ENCODE data around the gene MAP3K20. TPM values are rescaled to one million over a fixed set of nuclear protein-coding genes. Genes with fewer than 3 reads are reported as not detected.
"Not testable (repeated sequence)": the region's sequence is repeated elsewhere in the genome, so short reads cannot be mapped to it uniquely, and the experiment has no call there.

MAP3K20 gene
- polyA plus RNA-seq, 3 donors: 6.5 to 39.3 (median 26.4) TPM

GRCh38 chr2:173272849-173273248 lies 197.2 kb downstream of the MAP3K20 start:
- WGBS, 3 donors: 76 to 88% (median 77%) methylated on average over 3 of the region's 3 CpGs
- no peak overlapping the region for H3K27ac ChIP-seq (ENCODE audit: low read depth, low read length)

- WGBS, 3 donors: 83 to 89% (median 85%) methylated on average over 3 of the region's 3 CpGs
- H3K27ac ChIP-seq (ENCODE audit: low read depth, low read length): no peak overlapping the region
Observed at GRCh38 chr2:173278794-173279526, 203.3 kb downstream of the MAP3K20 start.

GRCh38 chr2:173279527-173279868 lies 203.9 kb downstream of the MAP3K20 start:
- 82 to 89% (median 84%) methylated on average over 3 of the region's 3 CpGs for WGBS, 3 donors
- H3K27ac ChIP-seq (ENCODE audit: low read depth, low read length): no peak overlapping the region

- WGBS, 3 donors: 92 to 94% (median 93%) methylated on average over 11 of the region's 11 CpGs
- H3K27ac ChIP-seq (ENCODE audit: low read depth, low read length): no peak overlapping the region
Observed at GRCh38 chr2:173280853-173281252, 205.2 kb downstream of the MAP3K20 start.

- 83 to 95% (median 94%) methylated on average over 8 of the region's 8 CpGs for WGBS, 3 donors
- not testable (repeated sequence) for H3K27ac ChIP-seq (ENCODE audit: low read depth, low read length)
Observed at GRCh38 chr2:173281898-173282297, 206.3 kb downstream of the MAP3K20 start.

GRCh38 chr2:173282795-173283545 lies 207.3 kb downstream of the MAP3K20 start:
- WGBS, 3 donors: 93 to 97% (median 95%) methylated on average over 21 to 28 of the region's 28 CpGs
- no peak overlapping the region for H3K27ac ChIP-seq (ENCODE audit: low read depth, low read length)

- WGBS, 3 donors: 70 to 78% (median 76%) methylated on average over 7 of the region's 7 CpGs
- H3K27ac ChIP-seq (ENCODE audit: low read depth, low read length): no peak overlapping the region
Observed at GRCh38 chr2:173286153-173286809, 210.6 kb downstream of the MAP3K20 start.

- H3K27ac ChIP-seq (ENCODE audit: low read depth, low read length): no peak overlapping the region
- 58 to 99% (median 94%) methylated on average over 2 of the region's 2 CpGs for WGBS, 3 donors
Observed at GRCh38 chr2:173287594-173287993, 211.9 kb downstream of the MAP3K20 start.

GRCh38 chr2:173288561-173288960 lies 212.9 kb downstream of the MAP3K20 start:
- 81 to 92% (median 82%) methylated on average over 3 of the region's 3 CpGs for WGBS, 3 donors
- H3K27ac ChIP-seq (ENCODE audit: low read depth, low read length): no peak overlapping the region

GRCh38 chr2:173290046-173290445 lies 214.4 kb downstream of the MAP3K20 start:
- WGBS, 3 donors: 61 to 71% (median 71%) methylated on average over 2 of the region's 2 CpGs
- no peak overlapping the region for H3K27ac ChIP-seq (ENCODE audit: low read depth, low read length)

- WGBS, 3 donors: 92 to 97% (median 95%) methylated on average over 6 of the region's 6 CpGs
Observed at GRCh38 chr2:173290518-173290917, 214.9 kb downstream of the MAP3K20 start.

GRCh38 chr2:173291412-173291811 lies 215.8 kb downstream of the MAP3K20 start:
- no peak overlapping the region for H3K27ac ChIP-seq (ENCODE audit: low read depth, low read length)
- 90 to 93% (median 93%) methylated on average over 3 of the region's 4 CpGs for WGBS, 3 donors

More at GRCh38 chr2:173290518-173290917, 214.9 kb downstream of the MAP3K20 start:
- no peak overlapping the region for H3K27ac ChIP-seq (ENCODE audit: low read depth, low read length)

- no peak overlapping the region for H3K27ac ChIP-seq (ENCODE audit: low read depth, low read length)
- 93 to 97% (median 95%) methylated on average over 2 of the region's 2 CpGs for WGBS, 3 donors
Observed at GRCh38 chr2:173296235-173296634, 220.6 kb downstream of the MAP3K20 start.

- WGBS, 3 donors: 86 to 95% (median 92%) methylated on average over 5 of the region's 5 CpGs
- no peak overlapping the region for H3K27ac ChIP-seq (ENCODE audit: low read depth, low read length)
Observed at GRCh38 chr2:173298536-173299097, 223.0 kb downstream of the MAP3K20 start.

- H3K27ac ChIP-seq (ENCODE audit: low read depth, low read length): no peak overlapping the region
- WGBS, 3 donors: 85 to 87% (median 87%) methylated on average over 5 of the region's 5 CpGs
Observed at GRCh38 chr2:173299764-173300163, 224.1 kb downstream of the MAP3K20 start.

GRCh38 chr2:173300458-173300857 lies 224.8 kb downstream of the MAP3K20 start:
- H3K27ac ChIP-seq (ENCODE audit: low read depth, low read length): no peak overlapping the region
- 83 to 89% (median 86%) methylated on average over 1 of the region's 1 CpG for WGBS, 3 donors

GRCh38 chr2:173301549-173301948 lies 225.9 kb downstream of the MAP3K20 start:
- not testable (repeated sequence) for H3K27ac ChIP-seq (ENCODE audit: low read depth, low read length)

GRCh38 chr2:173305303-173305702 lies 229.7 kb downstream of the MAP3K20 start:
- no peak overlapping the region for H3K27ac ChIP-seq (ENCODE audit: low read depth, low read length)
- 74 to 94% (median 87%) methylated on average over 2 of the region's 2 CpGs for WGBS, 3 donors

More at GRCh38 chr2:173301549-173301948, 225.9 kb downstream of the MAP3K20 start:
- 92 to 95% (median 93%) methylated on average over 4 of the region's 4 CpGs for WGBS, 3 donors

GRCh38 chr2:173307293-173307692 lies 231.6 kb downstream of the MAP3K20 start:
- H3K27ac ChIP-seq (ENCODE audit: low read depth, low read length): no peak overlapping the region
- 34 to 40% (median 40%) methylated on average over 4 of the region's 4 CpGs for WGBS, 3 donors
